Epithelial cell of umbilical artery (primary cell): Measurements from ENCODE around the gene OR5V1. TPM values are rescaled to one million over a fixed set of nuclear protein-coding genes. Genes with fewer than 3 reads are reported as not detected.

Experiments
- total RNA-seq: library from RNA; depleted of rRNA; stranded (reverse); fragments of >200 nt; gene quantifications from 2 replicates; pipeline ENCODE4 v1.2.3, GENCODE V29; 2014

Gene OR5V1
- not detected in 2 replicates for total RNA-seq

DNA sequence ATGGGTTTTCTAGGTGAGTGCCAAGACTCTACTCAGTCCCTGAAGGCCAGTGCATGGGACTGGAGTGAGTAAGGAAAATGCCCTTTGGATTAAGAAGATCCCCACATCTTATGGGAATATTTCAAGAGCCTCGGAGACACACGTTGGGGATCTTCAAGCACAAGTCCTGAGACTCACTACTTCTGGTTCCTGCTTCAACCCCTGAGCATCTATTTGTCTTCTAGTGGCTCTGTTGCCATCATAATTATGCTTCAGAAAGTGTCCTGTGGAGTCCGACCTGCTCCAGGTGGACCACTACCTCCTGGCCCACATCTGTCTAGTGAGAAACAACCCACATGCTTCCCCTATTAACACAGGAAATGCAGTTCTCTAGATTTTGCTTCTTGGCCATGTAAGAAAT is at the start of gene OR5V1:
OR5V1 (minus strand) TSS at position 101 of the 400 bp plus-strand sequence. CDS start 12,670 bp downstream, outside the sequence.

DNA sequence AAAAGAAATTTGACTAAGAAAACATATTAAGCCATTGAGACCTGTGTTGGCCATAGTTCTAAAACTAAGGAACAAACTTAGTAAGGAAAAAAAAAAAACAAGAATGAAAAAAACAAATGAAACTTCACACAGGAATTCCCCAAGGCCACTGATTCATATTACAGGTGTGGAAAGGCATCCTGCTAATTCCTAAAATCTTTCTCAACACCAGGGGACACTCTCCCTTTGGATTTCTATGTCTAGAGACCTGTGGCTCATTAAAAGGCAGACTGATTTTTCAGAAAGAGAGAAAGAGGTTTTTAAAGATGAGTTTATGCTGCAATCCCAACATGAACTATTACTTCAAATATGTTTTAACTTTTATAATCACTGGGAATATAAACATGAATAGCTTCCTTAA is 45.9 kb upstream of the OR5V1 start, which contains the start of gene OR12D1:
OR12D1 (plus strand) TSS at position 341 of the 400 bp plus-strand sequence.

GRCh38 chr6:29395331-29395730 is 26.7 kb upstream of the OR5V1 start, which contains the start of gene OR12D2:
Gene OR12D2, plus strand, starts transcription at chr6:29395631. Its CDS starts 1,069 bp downstream, at chr6:29396700.

DNA sequence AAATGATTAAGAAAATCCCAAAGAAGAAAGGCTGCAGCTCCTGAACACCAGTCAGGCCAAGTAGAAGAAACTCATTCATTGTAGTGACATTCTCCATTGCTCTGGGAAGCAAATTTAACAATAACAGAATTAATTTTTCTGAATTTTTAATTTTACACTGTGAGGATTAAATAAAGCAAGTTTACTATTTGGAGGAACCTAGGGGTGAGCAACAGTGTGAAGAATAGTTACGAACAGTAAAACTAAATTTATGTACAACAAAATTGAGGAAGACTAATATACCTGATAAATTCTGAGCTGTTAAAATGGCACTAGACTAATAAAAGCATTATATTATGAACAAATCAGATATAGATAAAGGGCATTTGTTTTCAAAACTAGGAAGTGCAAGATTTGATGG is 6.5 kb upstream of the OR5V1 start, which contains the start of gene OR12D3:
OR12D3 (minus strand) TSS at position 101 of the 400 bp plus-strand sequence; CDS start at position 97, 4 bp downstream.

Other genes with a start within 250 kb of the OR5V1 start
- gene OR2J2, start 198.0 kb downstream of the OR5V1 start, total RNA-seq, result not detected in 2 replicates
- gene OR14J1, start 67.2 kb downstream of the OR5V1 start, total RNA-seq, result not detected in 2 replicates
- gene OR12D3, start 6.4 kb upstream of the OR5V1 start, total RNA-seq, result not detected in 2 replicates
- gene OR12D2, start 26.8 kb upstream of the OR5V1 start, total RNA-seq, result not detected in 2 replicates
- not detected in 2 replicates for gene OR12D1, start 46.1 kb upstream of the OR5V1 start, total RNA-seq
- not detected in 2 replicates for gene OR10C1, start 70.4 kb upstream of the OR5V1 start, total RNA-seq
- not detected in 2 replicates for gene OR11A1, start 88.2 kb upstream of the OR5V1 start, total RNA-seq
- gene OR2H1, start 88.3 kb upstream of the OR5V1 start, total RNA-seq, result not detected in 2 replicates
- not detected in 2 replicates for gene MAS1L, start 119.1 kb upstream of the OR5V1 start, total RNA-seq
- gene UBD, start 190.9 kb upstream of the OR5V1 start, total RNA-seq, result 0.32 and 1.2 TPM in 2 replicates
- not detected in 2 replicates for gene OR2H2, start 216.3 kb upstream of the OR5V1 start, total RNA-seq